IPS DF 6.9 (cell line): ENCODE measurements around the gene RTL1.

Experiments used
- DNase-seq: peaks from one replicate; pipeline ENCODE4 v3.0.0-alpha.2; 2013; ENCODE audit warnings: low read depth, low spot score
- H3K27ac ChIP-seq: one replicate; pipeline ENCODE4 v1.5.1; 2013; ENCODE audit warnings: low read length, control low read depth
- H3K27me3 ChIP-seq: 2 replicates; pipeline ENCODE4 v1.6.1; 2013; ENCODE audit warnings: mild to moderate bottlenecking, low read length; ENCODE audit not compliant: control insufficient read depth, insufficient read depth
- H3K36me3 ChIP-seq: 2 replicates; pipeline ENCODE4 v1.6.1; 2013; ENCODE audit warnings: low read length; ENCODE audit not compliant: control insufficient read depth, insufficient read depth
- H3K4me1 ChIP-seq: 2 replicates; pipeline ENCODE4 v1.6.1; 2013; ENCODE audit warnings: low read length; ENCODE audit not compliant: control insufficient read depth, insufficient read depth
- H3K4me3 ChIP-seq: 2 replicates; pipeline ENCODE4 v1.5.1; 2013; ENCODE audit warnings: mild to moderate bottlenecking, low read length
- H3K9me3 ChIP-seq: 2 replicates; pipeline ENCODE4 v1.6.1; 2013; ENCODE audit warnings: low read length, inconsistent platforms; ENCODE audit not compliant: control insufficient read depth, insufficient read depth
- WGBS: extraction: QIAGEN DNeasy Blood & Tissue Kit; methylation state at CpG from one replicate; pipeline ENCODE4 v1.1.7; 2013; ENCODE audit warnings: mixed read lengths, missing lambda C conversion rate; ENCODE audit not compliant: insufficient read length, insufficient coverage; 5-methylcytosine and 5-hydroxymethylcytosine counted together

Gene RTL1

GRCh38 chr14:100830681-100831080, 72.8 kb downstream of the RTL1 start:
- no peaks in the 10 kb centered on the region for H3K27me3 ChIP-seq
- no peaks in the 10 kb centered on the region for H3K9me3 ChIP-seq
- WGBS: no CpG with 5 or more reads among the region's 8 CpGs
- H3K4me3 ChIP-seq: no peak overlapping the region
- no peaks in the 10 kb centered on the region for H3K36me3 ChIP-seq
- H3K27ac ChIP-seq: no peak overlapping the region
- peaks cover 2% of the 10 kb centered on the region; the same call in 1 of the 2 replicates for H3K4me1 ChIP-seq
- DNase-seq: no peak
